ENCODE data around the gene HCN2. TPM values are rescaled to one million over a fixed set of nuclear protein-coding genes. Genes with fewer than 3 reads are reported as not detected.
A peak's percentile ranks its signal among the peaks of the same experiment; 100 is the strongest.

The HCN2 gene
- total and polyA plus RNA-seq, 9 of the 15 experiments (the other 6 are each of a cell fraction or from before 2014, with no cell fraction given), result 0.29 to 4.2 (median 0.82) TPM; not detected in 2

GRCh38 chr19:572140-572742 lies 17.4 kb upstream of the HCN2 start, which contains the start of gene BSG (continued):
- peak; percentile 82; the same call in 1 of the 2 replicates for TF ChIP-seq ILF3 (IDR thresholded peaks at IDR 0.05; ENCODE audit: borderline replicate concordance)
- TF ChIP-seq RBM39 (optimal IDR thresholded peaks at IDR 0.05; ENCODE audit: low read depth, low read length), result no peak
- TF ChIP-seq DLX4 (CRISPR knock-in tag; IDR thresholded peaks at IDR 0.05), result no peak
- no peak for TF ChIP-seq RBM34 (IDR thresholded peaks at IDR 0.05; ENCODE audit: borderline replicate concordance, insufficient read depth, low read length)
- no peak for TF ChIP-seq ZNF232 (CRISPR knock-in tag; IDR thresholded peaks at IDR 0.05)
- no peak for TF ChIP-seq MCM3 (IDR thresholded peaks at IDR 0.05)
- peak; percentile 55; the same call in 1 of the 2 replicates for TF ChIP-seq ESRRA (IDR thresholded peaks at IDR 0.05; ENCODE audit: borderline replicate concordance, low read depth)
- no peak for TF ChIP-seq PATZ1 (CRISPR knock-in tag; IDR thresholded peaks at IDR 0.05; ENCODE audit: borderline replicate concordance)
- TF ChIP-seq HMGN3 (IDR thresholded peaks at IDR 0.05; ENCODE audit: borderline replicate concordance, extremely low read depth, insufficient read length, low read depth, low read length), result peak; percentile 85
- TF ChIP-seq ZNF586 (CRISPR knock-in tag; conservative IDR thresholded peaks at IDR 0.05), result no peak
- TF ChIP-seq ARHGAP35 (IDR thresholded peaks at IDR 0.05; ENCODE audit: partially characterized antibody), result no peak
- no peak for TF ChIP-seq ZNF253 (CRISPR knock-in tag; conservative IDR thresholded peaks at IDR 0.05)
- peak; percentile 68 to 75; a peak in 3 of 4 replicates for TF ChIP-seq FOXK2 (conservative IDR thresholded peaks at IDR 0.05 in 1 of 2, IDR thresholded peaks at IDR 0.05 in 1 of 2; ENCODE audit: low read depth in 2 of 2)
- peak; percentile 90 for TF ChIP-seq POLR2B (IDR thresholded peaks at IDR 0.05; ENCODE audit: low read depth, partially characterized antibody)
- TF ChIP-seq ZNF124 (CRISPR knock-in tag; IDR thresholded peaks at IDR 0.05), result no peak
- no peak for TF ChIP-seq ZNF140 (CRISPR knock-in tag; IDR thresholded peaks at IDR 0.05)
- TF ChIP-seq ZNF280B (CRISPR knock-in tag; IDR thresholded peaks at IDR 0.05), result no peak
- no peak for TF ChIP-seq GATAD2A (IDR thresholded peaks at IDR 0.05)
- TF ChIP-seq HNRNPH1 (optimal IDR thresholded peaks at IDR 0.05; ENCODE audit: low read depth, low read length), result no peak
- TF ChIP-seq CREM (IDR thresholded peaks at IDR 0.05; ENCODE audit: low read depth), result peak; percentile 90
- TF ChIP-seq COPS2 (conservative IDR thresholded peaks at IDR 0.05), result no peak
- TF ChIP-seq ZNF444 (CRISPR knock-in tag; IDR thresholded peaks at IDR 0.05), result no peak
- TF ChIP-seq ATF4 (CRISPR knock-in tag; IDR thresholded peaks at IDR 0.05), result no peak
- no peak for TF ChIP-seq NCOA1 (IDR thresholded peaks at IDR 0.05; ENCODE audit: low read depth)
- no peak for TF ChIP-seq PTTG1 (tag; IDR thresholded peaks at IDR 0.05; ENCODE audit: low read depth)
- TF ChIP-seq RHOXF2B (CRISPR knock-in tag; conservative IDR thresholded peaks at IDR 0.05), result no peak
- no peak for TF ChIP-seq TARDBP (IDR thresholded peaks at IDR 0.05)
- no peak for TF ChIP-seq NFXL1 (CRISPR knock-in tag; IDR thresholded peaks at IDR 0.05)
